GM18873 (cell line): Measurements from ENCODE around the gene APOBEC3H.
"Not testable (repeated sequence)": the region's sequence is repeated elsewhere in the genome, so short reads cannot be mapped to it uniquely, and the experiment has no call there.

ENCODE experiments used
- ATAC-seq: cut with Tn5 transposase; IDR thresholded peaks from one replicate; pipeline ENCODE4 v1.9.1; 2021; ENCODE audit warnings: mild to moderate bottlenecking, moderate library complexity, moderate number of reproducible peaks; ENCODE audit not compliant: unreplicated experiment, low FRiP score

The APOBEC3H gene

GRCh38 chr22:39097098-39098020, at the start of gene APOBEC3H:
APOBEC3H (plus strand) TSS chr22:39097244; CDS start chr22:39100279, 3,035 bp downstream.
- no peak for ATAC-seq

GRCh38 chr22:39049486-39049885, 47.6 kb upstream of the APOBEC3H start:
- not testable (repeated sequence) for ATAC-seq

DNA sequence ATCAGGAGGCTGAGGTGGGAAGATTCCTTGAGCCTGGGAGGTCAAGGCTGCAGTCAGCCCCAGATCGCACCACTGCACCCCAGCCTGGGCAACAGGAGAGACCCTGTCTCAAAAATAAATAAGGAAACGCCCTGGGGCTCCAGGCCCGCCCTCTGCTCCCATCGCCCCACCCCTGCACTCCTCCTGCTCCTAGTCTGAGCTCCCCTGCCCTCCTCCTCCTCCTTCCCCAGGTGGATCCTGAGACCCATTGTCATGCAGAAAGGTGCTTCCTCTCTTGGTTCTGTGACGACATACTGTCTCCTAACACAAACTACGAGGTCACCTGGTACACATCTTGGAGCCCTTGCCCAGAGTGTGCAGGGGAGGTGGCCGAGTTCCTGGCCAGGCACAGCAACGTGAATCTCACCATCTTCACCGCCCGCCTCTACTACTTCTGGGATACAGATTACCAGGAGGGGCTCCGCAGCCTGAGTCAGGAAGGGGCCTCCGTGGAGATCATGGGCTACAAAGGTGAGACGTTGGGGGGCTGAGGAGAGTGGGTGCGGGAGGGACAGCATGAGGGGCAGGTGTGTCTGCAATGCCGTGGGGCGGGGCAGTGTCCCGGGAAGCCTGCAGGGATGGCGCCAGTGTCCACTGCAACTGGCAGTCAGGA, 45.1 kb upstream of the APOBEC3H start:
- not testable (repeated sequence) for ATAC-seq

GRCh38 chr22:39055658-39056057, 41.4 kb upstream of the APOBEC3H start:
- ATAC-seq = no peak

- ATAC-seq = not testable (repeated sequence)
Observed at GRCh38 chr22:39061290-39061689, 35.8 kb upstream of the APOBEC3H start.

GRCh38 chr22:39061951-39062350, 35.1 kb upstream of the APOBEC3H start:
- ATAC-seq = not testable (repeated sequence)

GRCh38 chr22:39063904-39064303, 33.1 kb upstream of the APOBEC3H start:
- ATAC-seq = not testable (repeated sequence)

- ATAC-seq = not testable (repeated sequence)
Observed at GRCh38 chr22:39066442-39067276, 30.4 kb upstream of the APOBEC3H start.

- ATAC-seq = no peak
Observed at GRCh38 chr22:39068033-39068785, 28.8 kb upstream of the APOBEC3H start.

DNA sequence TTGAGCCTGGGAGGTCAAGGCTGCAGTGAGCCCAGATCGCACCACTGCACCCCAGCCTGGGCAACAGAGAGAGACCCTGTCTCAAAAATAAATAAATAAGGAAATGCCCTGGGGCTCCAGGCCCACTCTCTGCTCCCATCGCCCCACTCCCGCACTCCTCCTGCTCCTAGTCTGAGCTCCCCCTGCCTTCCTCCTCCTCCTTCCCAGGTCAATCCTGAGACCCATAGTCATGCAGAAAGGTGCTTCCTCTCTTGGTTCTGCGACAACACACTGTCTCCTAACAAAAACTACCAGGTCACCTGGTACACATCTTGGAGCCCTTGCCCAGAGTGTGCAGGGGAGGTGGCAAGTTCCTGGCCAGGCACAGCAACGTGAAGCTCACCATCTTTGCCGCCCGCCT, 26.9 kb upstream of the APOBEC3H start:
- no peak for ATAC-seq

- peak; percentile 35 for ATAC-seq
Observed at GRCh38 chr22:39072581-39072981, 24.5 kb upstream of the APOBEC3H start.

DNA sequence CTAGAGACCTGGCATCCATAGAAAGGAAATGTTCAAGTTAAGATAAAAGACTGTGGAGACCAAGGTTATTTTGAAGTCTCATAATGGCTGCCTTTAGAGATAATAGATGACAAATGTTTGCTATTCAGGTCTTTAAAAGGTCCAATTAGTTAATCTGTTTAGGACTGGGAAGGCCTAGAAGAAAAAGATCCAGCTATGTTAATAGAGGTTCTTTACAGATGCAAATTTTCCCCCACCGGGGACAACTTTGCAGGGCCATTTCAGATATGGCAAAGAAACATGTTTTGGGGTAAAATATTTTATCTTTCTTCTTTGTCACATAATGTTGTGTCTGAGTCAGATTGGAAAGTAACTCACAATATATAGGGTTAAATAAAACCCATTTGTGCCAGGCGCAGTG, 23.1 kb upstream of the APOBEC3H start:
- no peak for ATAC-seq

DNA sequence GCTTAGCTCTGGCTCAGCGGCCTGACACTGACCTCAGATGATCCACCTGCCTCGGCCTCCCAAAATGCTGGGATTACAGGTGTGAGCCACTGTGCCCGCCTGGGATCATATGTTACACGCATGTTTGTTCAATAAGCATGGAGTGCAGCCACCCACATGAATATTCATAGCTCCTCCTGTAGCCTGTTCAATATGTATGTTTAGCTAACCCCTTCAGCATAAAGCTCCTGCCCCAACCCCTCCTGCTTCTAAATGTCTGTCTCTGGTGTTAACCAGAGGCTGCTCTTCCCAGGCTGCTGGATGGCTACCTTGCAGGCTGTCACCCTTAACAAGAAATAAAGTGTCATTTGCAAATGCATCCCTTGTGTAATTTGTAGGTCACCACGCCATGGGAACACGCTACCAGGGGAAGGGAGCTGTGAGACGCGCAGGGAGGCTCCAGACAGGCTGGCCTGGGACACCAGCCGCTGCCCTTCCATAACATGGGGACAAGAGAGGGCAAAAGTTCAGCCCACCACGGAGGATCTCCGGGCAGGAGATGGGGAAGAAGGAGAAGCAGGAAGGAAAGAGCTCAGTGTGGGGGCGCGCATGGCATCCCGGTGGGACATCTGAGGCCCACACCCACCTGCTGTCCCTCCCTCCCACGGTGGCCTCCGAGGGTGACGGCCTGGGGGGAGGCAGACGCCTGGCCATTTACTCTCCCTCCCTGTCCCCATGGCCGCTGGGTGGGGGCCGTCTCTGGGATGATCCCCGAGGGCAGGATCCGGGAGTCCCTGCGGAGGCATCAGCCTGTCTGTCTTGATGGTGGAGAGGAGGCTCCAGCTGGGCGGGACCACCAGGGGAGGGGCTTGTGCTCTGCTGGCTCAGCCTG, 20.7 kb upstream of the APOBEC3H start:
- not testable (repeated sequence) for ATAC-seq

- peak; percentile 41 for ATAC-seq
Observed at GRCh38 chr22:39077026-39077840, 19.8 kb upstream of the APOBEC3H start, which contains the start of gene APOBEC3G. APOBEC3G (plus strand) TSS chr22:39077275; CDS start chr22:39077362, 87 bp downstream.

DNA sequence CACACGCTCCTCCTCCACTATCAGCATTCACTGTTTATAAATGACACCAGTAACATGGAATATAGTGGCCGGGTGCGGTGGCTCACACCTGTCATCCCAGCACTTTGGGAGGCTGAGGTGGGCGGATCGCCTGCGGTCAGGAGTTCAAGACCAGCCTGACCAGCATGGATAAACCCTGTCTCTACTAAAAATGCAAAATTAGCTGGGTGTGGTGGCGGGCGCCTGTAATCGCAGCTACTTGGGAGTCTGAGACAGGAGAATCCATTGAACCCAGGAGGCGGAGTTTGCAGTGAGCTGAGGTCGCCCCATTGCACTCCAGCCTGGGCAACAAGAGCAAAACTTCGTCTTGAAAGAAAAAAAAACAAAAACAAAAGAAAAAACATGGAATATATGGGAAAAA, 19.1 kb upstream of the APOBEC3H start:
- ATAC-seq = not testable (repeated sequence)

GRCh38 chr22:39078329-39078728, 18.7 kb upstream of the APOBEC3H start:
- ATAC-seq = no peak

GRCh38 chr22:39079054-39079637, 17.9 kb upstream of the APOBEC3H start:
- not testable (repeated sequence) for ATAC-seq
